ENCODE data around the gene NACA2.
"Not testable (repeated sequence)": the region's sequence is repeated elsewhere in the genome, so short reads cannot be mapped to it uniquely, and the experiment has no call there.

Gene NACA2

DNA sequence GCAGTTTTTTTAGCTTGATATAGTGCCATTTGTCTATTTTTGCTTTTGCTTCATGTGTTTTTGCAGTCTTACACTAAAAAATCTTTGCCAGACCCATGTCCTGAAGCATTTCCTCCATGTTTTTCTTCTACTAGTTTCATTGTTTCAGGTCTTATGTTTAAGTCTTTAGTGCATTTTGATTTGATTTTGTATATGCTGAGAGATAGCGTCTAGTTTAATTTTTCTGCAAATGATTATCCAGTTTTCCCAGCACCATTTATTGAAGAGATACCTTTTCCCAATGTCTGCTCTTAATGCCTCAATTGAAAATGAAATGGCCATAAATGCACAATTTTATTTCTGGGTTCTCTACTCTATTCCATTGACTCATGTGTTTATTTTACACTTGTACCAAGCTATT is 40.8 kb upstream of the NACA2 start:
- TF ChIP-seq, protein P1, sequence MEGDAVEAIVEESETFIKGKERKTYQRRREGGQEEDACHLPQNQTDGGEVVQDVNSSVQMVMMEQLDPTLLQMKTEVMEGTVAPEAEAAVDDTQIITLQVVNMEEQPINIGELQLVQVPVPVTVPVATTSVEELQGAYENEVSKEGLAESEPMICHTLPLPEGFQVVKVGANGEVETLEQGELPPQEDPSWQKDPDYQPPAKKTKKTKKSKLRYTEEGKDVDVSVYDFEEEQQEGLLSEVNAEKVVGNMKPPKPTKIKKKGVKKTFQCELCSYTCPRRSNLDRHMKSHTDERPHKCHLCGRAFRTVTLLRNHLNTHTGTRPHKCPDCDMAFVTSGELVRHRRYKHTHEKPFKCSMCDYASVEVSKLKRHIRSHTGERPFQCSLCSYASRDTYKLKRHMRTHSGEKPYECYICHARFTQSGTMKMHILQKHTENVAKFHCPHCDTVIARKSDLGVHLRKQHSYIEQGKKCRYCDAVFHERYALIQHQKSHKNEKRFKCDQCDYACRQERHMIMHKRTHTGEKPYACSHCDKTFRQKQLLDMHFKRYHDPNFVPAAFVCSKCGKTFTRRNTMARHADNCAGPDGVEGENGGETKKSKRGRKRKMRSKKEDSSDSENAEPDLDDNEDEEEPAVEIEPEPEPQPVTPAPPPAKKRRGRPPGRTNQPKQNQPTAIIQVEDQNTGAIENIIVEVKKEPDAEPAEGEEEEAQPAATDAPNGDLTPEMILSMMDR (IDR thresholded peaks at IDR 0.05; ENCODE audit: low read depth, low read length) = no peak

GRCh38 chr17:61628158-61628557 is 37.1 kb upstream of the NACA2 start:
- not testable (repeated sequence) for H3K4me3 ChIP-seq (ENCODE audit: low read depth, low read length)

More for the DNA sequence above, 40.8 kb upstream of the NACA2 start:
- H3K4me3 ChIP-seq (ENCODE audit: low read depth, low read length) = no peak overlapping the region

DNA sequence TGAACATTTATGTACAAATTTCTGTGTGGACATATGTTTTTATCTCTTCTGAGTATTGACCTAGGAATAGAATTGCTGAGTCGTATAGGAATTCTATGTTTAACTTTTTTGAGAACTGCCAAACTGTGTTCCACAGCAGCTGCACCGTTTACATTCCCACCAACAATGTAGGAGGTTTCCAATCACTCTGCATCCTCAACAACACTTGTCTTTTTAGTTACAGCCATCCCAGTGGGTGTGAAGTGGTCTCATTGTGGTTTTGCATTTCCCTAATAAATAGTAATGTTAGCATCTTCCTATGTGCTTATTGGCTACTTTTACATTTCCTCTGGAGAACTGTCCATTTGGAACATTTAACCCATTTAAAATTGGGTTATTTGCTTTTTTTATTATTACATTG is 36.6 kb upstream of the NACA2 start:
- H3K4me3 ChIP-seq (ENCODE audit: low read depth, low read length) = no peak overlapping the region
- TF ChIP-seq, protein P1 (IDR thresholded peaks at IDR 0.05; ENCODE audit: low read depth, low read length) = no peak

DNA sequence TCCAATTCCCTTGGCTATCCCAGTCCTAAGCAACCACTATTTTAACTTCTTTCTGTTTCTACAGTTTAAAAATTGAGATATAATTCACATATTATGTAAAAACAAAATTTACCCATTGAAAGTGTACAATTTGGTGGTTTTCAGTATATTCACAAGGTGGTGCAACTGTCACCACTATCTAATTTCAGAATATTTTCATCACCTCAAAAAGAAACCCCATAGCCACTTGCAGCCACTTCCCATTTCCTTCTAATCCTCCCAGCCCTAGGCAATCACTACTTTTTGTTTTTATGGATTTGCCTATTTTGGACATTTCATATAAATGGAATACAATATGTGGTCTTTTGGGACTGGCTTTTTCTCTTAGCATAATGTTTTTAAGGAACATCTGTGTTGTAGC is 36.1 kb upstream of the NACA2 start:
- TF ChIP-seq, protein P1 (IDR thresholded peaks at IDR 0.05; ENCODE audit: low read depth, low read length) = no peak
- H3K4me3 ChIP-seq (ENCODE audit: low read depth, low read length) = no peak overlapping the region

DNA sequence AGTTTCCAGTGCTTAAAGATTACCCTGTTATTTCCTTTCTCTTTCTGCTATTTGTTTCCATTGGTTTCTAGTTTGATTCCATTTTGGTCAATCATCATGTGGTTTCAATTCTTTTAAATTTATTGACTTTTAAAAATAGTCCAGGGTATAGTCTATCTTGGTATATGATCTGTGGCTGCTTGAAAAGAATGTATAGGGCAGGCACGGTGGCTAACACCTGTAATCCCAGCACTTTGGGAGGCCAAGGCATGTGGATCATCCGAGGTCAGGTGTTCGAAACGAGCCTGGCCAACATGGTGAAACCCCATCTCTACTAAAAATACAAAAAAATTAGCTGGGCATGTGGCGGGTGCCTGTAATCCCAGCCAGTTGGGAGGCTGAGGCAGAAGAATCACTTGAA is 34.5 kb upstream of the NACA2 start:
- TF ChIP-seq, protein P1 (IDR thresholded peaks at IDR 0.05; ENCODE audit: low read depth, low read length) = no peak
- no peak overlapping the region for H3K4me3 ChIP-seq (ENCODE audit: low read depth, low read length)

GRCh38 chr17:61624951-61625350 is 33.9 kb upstream of the NACA2 start:
- TF ChIP-seq, protein P1 (IDR thresholded peaks at IDR 0.05; ENCODE audit: low read depth, low read length) = no peak
- no peak overlapping the region for H3K4me3 ChIP-seq (ENCODE audit: low read depth, low read length)

DNA sequence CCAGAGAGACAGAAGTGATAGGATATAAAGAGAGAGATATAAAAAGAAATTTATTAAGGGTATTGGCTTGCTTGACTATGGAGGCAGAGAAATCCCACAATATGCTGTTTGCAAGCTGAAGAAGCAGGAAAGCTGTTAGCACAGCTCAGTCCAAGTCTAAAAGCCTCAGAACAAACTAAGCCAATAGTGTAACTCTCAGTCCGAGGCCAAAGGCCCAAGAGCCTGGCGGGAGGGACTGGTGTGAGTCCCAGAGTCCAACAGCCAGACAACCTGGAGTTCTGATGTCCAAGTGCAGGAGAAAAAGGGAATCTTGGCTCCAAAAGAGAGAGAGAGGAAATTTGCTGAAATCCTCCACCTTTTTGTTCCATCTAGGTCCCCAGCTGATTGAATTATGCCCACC is 30.3 kb upstream of the NACA2 start:
- TF ChIP-seq, protein P1 (IDR thresholded peaks at IDR 0.05; ENCODE audit: low read depth, low read length) = no peak
- H3K4me3 ChIP-seq (ENCODE audit: low read depth, low read length) = no peak overlapping the region

GRCh38 chr17:61619953-61620352 is 28.9 kb upstream of the NACA2 start:
- no peak overlapping the region for H3K4me3 ChIP-seq (ENCODE audit: low read depth, low read length)
- TF ChIP-seq, protein P1 (IDR thresholded peaks at IDR 0.05; ENCODE audit: low read depth, low read length) = no peak

All from WI38 (cell line).